ENCODE data around the gene HLA-DQB2.
"Not testable (repeated sequence)": the region's sequence is repeated elsewhere in the genome, so short reads cannot be mapped to it uniquely, and the experiment has no call there.

Gene HLA-DQB2

DNA sequence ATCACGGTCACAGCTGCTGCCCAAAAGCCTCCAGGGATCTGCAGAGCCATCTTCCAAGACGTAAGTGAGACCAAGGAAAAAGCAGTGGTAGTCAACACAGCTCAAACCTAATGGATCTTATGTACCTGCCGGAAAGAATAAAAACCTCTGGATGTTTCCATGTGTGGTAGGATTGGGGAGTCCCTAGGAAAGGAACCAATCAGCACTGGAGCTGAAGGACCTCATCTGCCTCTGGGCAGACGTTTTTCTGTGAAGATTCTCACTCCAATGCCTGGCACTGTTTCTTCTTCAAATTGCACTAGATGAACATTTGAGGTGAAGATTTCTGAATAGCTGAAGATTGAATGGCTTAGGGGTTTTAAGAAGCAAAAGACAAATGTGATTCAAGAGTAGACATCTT lies at the start of gene HLA-DQB2:
HLA-DQB2 (minus strand) TSS at position 112 of the 400 bp plus-strand sequence; CDS start at position 50, 62 bp downstream.
- DNase-seq, result no peak

GRCh38 chr6:32809171-32809570 lies 45.8 kb upstream of the HLA-DQB2 start:
- DNase-seq, result no peak

GRCh38 chr6:32807020-32807580 lies 43.8 kb upstream of the HLA-DQB2 start:
- no peak for DNase-seq

DNA sequence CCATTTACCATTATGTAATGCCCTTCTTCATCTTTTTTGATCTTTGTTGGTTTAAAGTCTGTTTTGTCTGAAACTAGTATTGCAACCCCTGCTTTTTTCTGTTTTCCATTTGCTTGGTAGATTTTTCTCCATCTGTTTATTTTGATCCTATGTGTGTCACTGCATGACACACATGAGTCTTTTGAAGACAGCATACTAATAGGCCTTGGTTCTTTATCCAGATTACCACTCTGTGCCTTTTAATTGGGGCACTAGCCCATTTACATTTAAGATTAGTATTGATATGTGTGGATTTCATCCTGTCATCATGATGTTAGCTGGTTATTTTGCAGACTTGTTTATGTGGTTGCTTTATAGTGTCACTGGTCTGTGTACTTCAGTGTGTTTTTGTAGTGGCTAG lies 42.1 kb upstream of the HLA-DQB2 start:
- not testable (repeated sequence) for DNase-seq

- DNase-seq, result no peak
Measured at GRCh38 chr6:32803416-32803815, 40.1 kb upstream of the HLA-DQB2 start.

- no peak for DNase-seq
Measured at GRCh38 chr6:32799740-32800139, 36.4 kb upstream of the HLA-DQB2 start.

DNA sequence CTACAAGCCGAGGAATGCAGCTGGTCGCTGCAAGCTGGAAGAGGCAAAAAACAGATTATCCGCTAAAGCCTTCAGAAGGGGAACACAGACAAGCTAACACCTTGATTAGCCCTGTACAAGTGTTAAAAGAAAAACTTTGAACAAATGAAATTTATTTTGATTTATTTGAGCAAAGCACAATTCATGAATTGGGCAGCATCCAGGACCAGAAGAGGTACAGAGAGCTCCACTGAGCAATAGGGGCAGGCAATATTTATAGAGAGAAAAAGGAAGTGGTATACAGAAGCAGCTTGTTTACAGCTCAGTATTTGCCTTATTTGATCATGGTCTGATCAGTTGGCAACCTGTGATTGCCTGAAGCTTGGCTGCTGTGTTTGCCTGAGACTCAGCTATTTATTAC lies 35.8 kb upstream of the HLA-DQB2 start:
- DNase-seq, result no peak

GRCh38 chr6:32796848-32797776 lies 33.8 kb upstream of the HLA-DQB2 start:
- DNase-seq, result peak; percentile 82

DNA sequence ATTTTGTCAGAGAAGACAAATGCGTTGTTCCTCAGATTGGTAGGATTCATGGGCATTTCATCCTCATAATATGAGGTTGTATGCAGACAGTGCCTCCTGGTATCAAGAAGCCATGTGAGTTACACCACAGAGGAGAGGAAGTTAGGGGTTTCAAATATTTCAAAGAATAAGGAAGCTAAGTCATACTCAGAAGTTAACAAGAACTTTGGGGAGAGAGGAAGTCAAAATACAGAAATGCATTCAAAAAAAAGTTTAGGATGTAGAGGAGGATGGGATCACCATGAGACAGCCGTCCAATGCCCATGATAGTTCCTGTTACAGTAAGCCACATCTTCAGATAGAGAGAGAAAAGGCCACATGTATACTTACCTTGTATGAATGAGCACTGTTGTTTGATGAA lies 31.2 kb upstream of the HLA-DQB2 start:
- DNase-seq, result no peak

DNA sequence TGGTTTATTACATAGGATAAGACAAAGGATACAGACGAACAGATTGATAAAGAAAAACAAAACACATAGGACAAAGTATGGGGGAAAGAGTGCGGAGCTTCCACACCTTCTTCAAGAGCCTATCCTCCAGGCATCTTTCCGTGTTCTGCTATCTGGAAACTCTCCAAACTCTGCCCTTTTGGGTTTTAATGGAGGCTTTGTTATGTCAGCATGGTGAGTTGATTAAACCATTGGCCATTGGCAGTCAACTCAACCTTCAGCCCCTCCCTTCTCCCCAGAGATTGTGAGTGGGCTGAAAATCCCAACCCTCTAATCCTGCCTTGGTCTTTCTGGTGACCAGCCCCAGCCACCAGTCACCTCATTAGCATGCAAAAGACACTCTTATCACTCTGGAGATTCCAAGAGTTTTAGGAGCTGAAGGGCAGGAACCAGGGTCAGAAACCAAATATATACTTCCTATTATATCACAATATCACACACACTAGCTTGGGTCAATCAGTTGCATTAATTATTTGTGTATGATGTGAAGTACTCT lies 29.6 kb upstream of the HLA-DQB2 start:
- no peak for DNase-seq

DNA sequence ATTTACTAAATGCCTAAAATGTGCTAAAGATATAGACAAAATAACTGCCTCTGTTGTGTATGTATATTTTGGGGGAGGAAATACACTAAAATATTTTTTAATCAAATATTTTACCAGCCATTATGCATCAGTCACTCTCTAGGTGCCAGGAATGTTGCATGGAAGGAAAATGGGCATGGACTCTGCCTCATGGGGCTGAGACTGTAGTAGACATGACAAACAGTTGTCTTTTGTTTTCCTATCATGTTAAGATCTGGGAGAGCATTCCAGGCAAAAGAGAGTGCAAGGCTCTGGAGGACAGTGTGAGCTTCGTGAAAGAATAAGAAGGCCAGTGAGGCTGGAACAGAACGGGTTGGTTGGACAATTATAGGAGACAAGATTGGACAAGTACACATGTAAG lies 27.0 kb upstream of the HLA-DQB2 start:
- no peak for DNase-seq

DNA sequence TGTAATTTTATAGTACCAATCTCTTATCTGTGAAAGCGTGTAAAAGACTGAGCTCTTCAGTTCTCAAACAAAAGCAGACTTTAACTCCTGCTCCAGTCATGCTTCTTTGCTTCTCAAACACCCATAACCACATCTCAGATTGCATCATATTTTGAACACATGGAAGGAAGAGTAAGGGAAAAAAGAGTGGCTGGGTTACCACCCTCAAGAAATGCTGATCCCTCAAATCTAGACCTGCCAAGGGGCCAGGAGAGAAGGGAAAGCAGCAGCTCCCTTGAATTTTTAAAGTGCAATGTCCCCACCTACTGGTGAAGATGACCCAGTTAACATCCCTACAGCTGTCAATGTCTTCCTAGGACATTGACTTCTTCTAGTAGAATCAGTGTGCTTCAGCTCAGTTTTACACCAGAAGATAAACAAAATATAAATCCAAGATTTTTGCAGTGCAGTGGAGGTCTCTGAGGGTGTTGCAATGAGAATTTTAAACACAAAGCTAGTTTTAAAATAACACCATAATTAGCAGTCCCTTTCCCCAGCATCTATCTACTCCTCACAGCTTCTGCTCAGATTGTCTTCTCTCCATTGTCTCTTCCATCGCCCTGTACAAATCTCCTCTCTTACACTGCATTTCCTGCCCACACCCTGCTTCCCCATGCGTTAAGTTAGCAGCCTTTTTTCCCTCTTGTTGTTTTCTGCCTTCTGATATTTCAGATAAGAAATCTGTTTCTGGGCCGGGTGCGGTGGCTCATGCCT lies 22.6 kb upstream of the HLA-DQB2 start:
- DNase-seq, result no peak

DNA sequence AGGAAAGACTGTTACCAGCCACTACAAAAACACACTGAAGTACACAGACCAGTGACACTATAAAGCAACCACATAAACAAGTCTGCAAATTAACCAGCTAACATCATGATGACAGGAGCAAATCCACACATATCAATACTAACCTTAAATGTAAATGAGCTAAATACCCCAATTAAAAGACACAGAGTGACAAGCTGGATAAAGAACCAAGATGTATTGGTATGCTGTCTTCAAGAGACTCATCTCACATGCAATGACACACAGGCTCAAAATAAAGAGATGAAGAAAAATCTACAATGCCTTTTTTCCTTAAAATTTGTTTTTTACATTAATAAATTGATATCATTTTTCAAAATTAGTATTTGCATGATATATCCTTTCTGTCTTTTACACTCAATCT lies 19.6 kb upstream of the HLA-DQB2 start:
- DNase-seq, result not testable (repeated sequence)

DNA sequence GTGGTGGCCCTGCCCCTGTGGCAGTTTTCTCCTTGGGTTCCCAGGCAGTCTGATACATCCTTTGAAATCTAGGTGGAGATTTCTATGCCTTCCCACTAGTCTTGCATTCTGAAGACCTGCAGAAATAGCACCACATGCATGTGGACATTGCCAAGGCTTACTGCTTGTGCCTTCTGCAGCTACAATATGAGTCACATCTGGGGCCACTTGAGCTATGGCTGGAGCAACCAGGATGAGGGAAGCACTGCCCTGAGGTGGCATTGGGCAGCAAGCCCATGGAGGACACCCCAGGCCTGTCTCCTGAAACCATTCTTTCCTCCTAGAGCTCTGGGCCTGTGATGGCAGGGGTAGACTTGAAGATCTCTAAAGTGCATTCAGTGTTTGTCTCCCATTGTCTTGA lies 15.7 kb upstream of the HLA-DQB2 start:
- no peak for DNase-seq

DNA sequence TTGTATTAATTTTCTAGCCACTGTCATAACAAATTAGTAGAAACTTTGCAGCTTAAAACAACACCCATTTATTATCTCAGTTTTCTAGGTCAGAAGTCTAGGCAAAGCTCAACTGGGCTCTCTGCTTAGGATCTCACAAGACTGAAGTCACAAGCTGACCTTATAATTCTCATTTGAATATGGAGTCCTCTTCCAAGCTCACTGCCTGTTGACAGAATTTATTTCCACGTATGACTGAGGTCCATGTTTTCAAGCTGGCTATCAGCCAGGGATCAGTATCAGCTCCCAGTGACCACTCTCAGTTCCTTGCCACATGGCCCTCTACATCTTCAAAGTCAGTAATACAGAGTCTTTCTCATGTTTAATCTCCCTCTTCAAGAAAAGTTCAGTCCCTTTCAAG lies 11.7 kb upstream of the HLA-DQB2 start:
- no peak for DNase-seq

DNA sequence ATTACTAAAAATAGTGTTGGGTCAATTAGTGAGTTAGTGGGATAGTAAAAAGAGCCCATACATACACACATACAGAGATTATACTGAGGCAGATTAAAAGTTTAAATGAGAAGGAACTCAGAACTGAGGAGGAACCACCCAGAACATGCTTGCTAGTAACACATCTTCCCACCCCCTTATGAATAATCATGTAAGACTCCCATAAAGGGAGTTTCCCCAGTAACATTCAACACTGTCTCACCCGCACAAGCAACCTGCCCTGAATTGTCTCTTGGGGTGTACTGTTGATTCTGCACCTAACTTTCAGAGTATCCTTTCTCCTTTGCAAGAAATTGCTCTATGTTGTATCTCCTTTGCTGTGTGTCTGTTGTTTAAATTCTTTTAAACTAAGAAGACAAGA lies 11.1 kb upstream of the HLA-DQB2 start:
- no peak for DNase-seq

GRCh38 chr6:32772656-32773055 lies 9.3 kb upstream of the HLA-DQB2 start:
- DNase-seq, result no peak

DNA sequence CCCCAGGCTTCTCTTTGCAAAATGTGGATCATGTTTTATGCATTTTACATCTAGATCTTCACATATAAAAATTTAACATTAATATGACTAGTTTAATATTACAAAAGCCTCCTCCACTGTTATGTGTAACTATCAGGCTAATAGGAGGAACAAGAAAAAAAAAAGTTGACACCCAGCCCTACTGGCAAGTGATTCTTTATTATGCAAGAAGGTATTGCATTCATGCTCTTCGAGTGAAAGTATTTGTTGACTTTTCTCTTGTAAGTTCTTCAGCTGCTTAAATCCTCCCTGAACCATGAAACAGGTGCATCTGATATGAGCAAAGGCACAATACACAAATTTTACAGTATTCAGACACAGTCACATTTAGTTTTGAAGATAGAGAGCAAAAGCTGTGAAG lies 716 bp upstream of the HLA-DQB2 start:
- no peak for DNase-seq

- DNase-seq, result no peak
Measured at GRCh38 chr6:32761548-32761947, 1.8 kb downstream of the HLA-DQB2 start.

- no peak for DNase-seq
Measured at GRCh38 chr6:32761072-32761471, 2.3 kb downstream of the HLA-DQB2 start.

DNA sequence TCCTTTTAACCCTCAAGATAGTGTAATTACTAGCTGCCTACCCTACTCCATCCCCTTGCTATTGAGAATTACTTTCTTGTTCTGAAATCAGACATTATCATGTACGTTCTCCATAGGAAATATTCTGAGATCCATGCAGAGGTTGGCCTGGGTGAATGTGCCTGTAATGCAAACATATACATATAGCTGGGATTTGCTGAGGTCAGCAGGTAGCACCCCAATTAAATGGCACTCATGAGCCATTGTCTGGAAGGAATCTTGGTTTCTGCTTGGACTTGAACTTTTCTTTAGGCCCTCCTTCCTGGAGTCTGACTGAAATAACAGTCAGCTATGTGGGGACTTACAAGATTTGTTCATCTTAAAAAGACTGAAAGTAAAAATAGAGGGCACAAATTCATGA lies 3.7 kb downstream of the HLA-DQB2 start:
- no peak for DNase-seq

DNA sequence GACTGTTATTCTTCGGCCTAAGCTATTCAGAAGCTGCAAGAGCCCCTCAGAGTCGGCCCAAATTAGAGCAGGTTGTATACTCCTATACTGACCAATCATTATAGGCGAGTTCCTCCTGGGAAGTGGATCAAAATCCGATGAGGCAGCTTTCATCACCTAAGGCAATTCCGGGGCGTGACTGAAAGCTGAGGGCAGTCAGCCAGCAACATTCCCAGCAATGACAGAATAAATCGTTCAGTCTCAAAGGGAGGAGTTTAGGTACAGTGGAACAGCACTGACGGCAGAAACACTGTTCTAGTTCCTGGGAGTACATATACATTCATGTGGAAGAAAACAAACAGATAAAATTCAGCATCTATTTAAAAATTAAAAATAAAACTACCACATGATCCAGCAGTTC lies 10.8 kb downstream of the HLA-DQB2 start:
- DNase-seq, result no peak

DNA sequence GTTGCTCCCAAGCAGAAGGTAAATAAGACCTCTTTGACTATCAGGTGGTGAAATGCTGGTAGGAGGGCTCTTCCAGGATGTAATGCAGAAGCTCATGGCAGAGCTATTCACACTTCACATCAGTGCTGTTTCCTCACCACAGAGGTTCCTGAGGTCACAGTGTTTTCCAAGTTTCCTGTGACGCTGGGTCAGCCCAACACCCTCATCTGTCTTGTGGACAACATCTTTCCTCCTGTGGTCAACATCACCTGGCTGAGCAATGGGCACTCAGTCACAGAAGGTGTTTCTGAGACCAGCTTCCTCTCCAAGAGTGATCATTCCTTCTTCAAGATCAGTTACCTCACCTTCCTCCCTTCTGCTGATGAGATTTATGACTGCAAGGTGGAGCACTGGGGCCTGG lies 17.7 kb downstream of the HLA-DQB2 start:
- DNase-seq, result not testable (repeated sequence)

DNA sequence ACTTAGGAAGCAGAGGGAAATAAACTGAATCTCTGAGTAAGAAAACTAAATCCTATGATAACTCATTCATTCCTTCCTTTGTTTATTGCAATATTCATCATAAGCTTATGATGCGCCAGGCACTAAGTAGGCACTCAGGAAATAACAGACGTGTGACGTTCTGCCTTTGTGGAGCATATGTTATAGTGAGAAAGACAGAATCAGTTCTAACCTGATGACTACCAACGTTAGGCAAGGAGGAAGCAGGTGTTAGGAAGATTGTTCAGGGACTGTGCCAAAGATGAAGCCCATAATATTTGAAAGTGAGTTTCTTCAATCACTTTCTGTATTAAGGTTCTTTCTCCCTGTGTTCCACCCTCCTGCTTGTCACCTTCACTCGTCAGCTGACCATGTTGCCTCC lies 18.6 kb downstream of the HLA-DQB2 start:
- DNase-seq, result no peak
